Adipose tissue (tissue), 3 donors: ENCODE data around the gene USP17L30. TPM values are rescaled to one million over a fixed set of nuclear protein-coding genes. Genes with fewer than 3 reads are reported as not detected.

Experiments used
- polyA plus RNA-seq, 3 donors: library from polyadenylated mRNA; stranded (reverse); fragments of 200-250 nt; gene quantifications; one replicate each; pipeline ENCODE4 v1.2.3, GENCODE V29; 2013
- donor health status: healthy with polysubstance abuse.
- donor health status: Bipolar disorder and iron deficiency.
- donor health status: healthy.

Gene USP17L30
- polyA plus RNA-seq, 3 donors: not detected

Other genes with a start within 250 kb of the USP17L30 start
- not detected for gene FAM90A26, start 192.7 kb upstream of the USP17L30 start, polyA plus RNA-seq
- not detected for gene USP17L10, start 152.5 kb upstream of the USP17L30 start, polyA plus RNA-seq
- gene USP17L11, start 147.7 kb upstream of the USP17L30 start, polyA plus RNA-seq: not detected
- not detected for gene USP17L12, start 143.0 kb upstream of the USP17L30 start, polyA plus RNA-seq
- not detected for gene USP17L13, start 138.2 kb upstream of the USP17L30 start, polyA plus RNA-seq
- gene USP17L15, start 128.7 kb upstream of the USP17L30 start, polyA plus RNA-seq: not detected
- not detected for gene USP17L17, start 119.2 kb upstream of the USP17L30 start, polyA plus RNA-seq
- gene USP17L18, start 114.5 kb upstream of the USP17L30 start, polyA plus RNA-seq: not detected
- gene USP17L19, start 109.8 kb upstream of the USP17L30 start, polyA plus RNA-seq: not detected
- not detected for gene USP17L20, start 105.0 kb upstream of the USP17L30 start, polyA plus RNA-seq
- gene USP17L21, start 100.3 kb upstream of the USP17L30 start, polyA plus RNA-seq: not detected
- not detected for gene USP17L22, start 95.5 kb upstream of the USP17L30 start, polyA plus RNA-seq
- gene USP17L24, start 38.0 kb upstream of the USP17L30 start, polyA plus RNA-seq: not detected
- gene USP17L25, start 33.2 kb upstream of the USP17L30 start, polyA plus RNA-seq: not detected
- gene USP17L26, start 28.5 kb upstream of the USP17L30 start, polyA plus RNA-seq: not detected
- not detected for gene USP17L5, start 23.7 kb upstream of the USP17L30 start, polyA plus RNA-seq
- gene USP17L27, start 19.0 kb upstream of the USP17L30 start, polyA plus RNA-seq: not detected
- gene USP17L28, start 14.2 kb upstream of the USP17L30 start, polyA plus RNA-seq: not detected
- not detected for gene USP17L29, start 9.5 kb upstream of the USP17L30 start, polyA plus RNA-seq
- gene DEFB131A, start 81.3 kb downstream of the USP17L30 start, polyA plus RNA-seq: not detected